Activated CD8-positive, alpha-beta T cell treated with anti-CD3 and anti-CD28 coated beads, Interleukin-2, amount 10 ng/mL, durations not matched to agents 7 days and 5 days (primary cell): ENCODE results near the gene PDZD7. TPM values are rescaled to one million over a fixed set of nuclear protein-coding genes. Genes with fewer than 3 reads are reported as not detected.

Experiments used
- ATAC-seq: fragments of 150-1000 bp; cut with Tn5 transposase; one replicate; pipeline ENCODE4 v1.10.0; 2021; ENCODE audit warnings: moderate library complexity
- CTCF ChIA-PET: fragments of 350-600 bp; sonication (Branson Sonifier 250); formaldehyde crosslinking; loops from one replicate; lab custom pipeline; 2021; ENCODE audit warnings: antibody characterized with exemption; lab: Charles Lee
- POLR2A ChIA-PET: fragments of 350-600 bp; sonication (Branson Sonifier 250); formaldehyde crosslinking; loops from one replicate; lab custom pipeline; 2021; ENCODE audit warnings: antibody characterized with exemption; lab: Charles Lee
- DNase-seq: peaks from one replicate; pipeline ENCODE4 v3.0.0-alpha.2; 2020
- H3K27ac Mint-ChIP-seq: one replicate; pipeline ENCODE4 v1.8.0; 2021; ENCODE audit warnings: mild to moderate bottlenecking, mixed read lengths
- H3K27me3 Mint-ChIP-seq: one replicate; pipeline ENCODE4 v1.8.0; 2021; ENCODE audit warnings: low read depth, mixed read lengths
- H3K36me3 Mint-ChIP-seq: one replicate; pipeline ENCODE4 v1.8.0; 2021; ENCODE audit warnings: low read depth, mixed read lengths
- H3K4me1 Mint-ChIP-seq: one replicate; pipeline ENCODE4 v1.8.0; 2021; ENCODE audit warnings: low read depth, mixed read lengths
- H3K4me3 Mint-ChIP-seq: one replicate; pipeline ENCODE4 v1.8.0; 2021; ENCODE audit warnings: mild to moderate bottlenecking, mixed read lengths
- H3K9me3 Mint-ChIP-seq: one replicate; pipeline ENCODE4 v1.8.0; 2022; ENCODE audit warnings: mixed read lengths; ENCODE audit not compliant: insufficient read depth
- total RNA-seq, 2 experiments: library from RNA; stranded (reverse); gene quantifications; one replicate each; pipeline ENCODE4 v1.2.3, GENCODE V29; 2021

The PDZD7 gene
- total RNA-seq, 2 experiments from 2014 or later: 0.47 to 0.50 TPM

- ChIA-PET POLR2A (interaction anchor here (0.6 to 1.2 kb wide), 2 partner anchors 10 to 720 kb away, joined by 3 read pairs; no protein-coding TSS in a partner anchor), CTCF (interaction anchor here (0.9 to 3.8 kb wide), 8 partner anchors 7 to 44 kb away, joined by 3 to 24 read pairs (median 3); partner anchors contain the start of genes LZTS2, PDZD7 and SFXN3)
- no peak overlapping the region for H3K4me3 Mint-ChIP-seq
- no peaks in the 10 kb centered on the region for H3K27me3 Mint-ChIP-seq
- H3K9me3 Mint-ChIP-seq: no peaks in the 10 kb centered on the region
- no peaks in the 10 kb centered on the region for H3K36me3 Mint-ChIP-seq
- H3K4me1 Mint-ChIP-seq: no peaks in the 10 kb centered on the region
- DNase-seq: no peak
- no peak for ATAC-seq
- no peak overlapping the region for H3K27ac Mint-ChIP-seq
Measured at GRCh38 chr10:101007099-101007711, 23.7 kb downstream of the PDZD7 start.

DNA sequence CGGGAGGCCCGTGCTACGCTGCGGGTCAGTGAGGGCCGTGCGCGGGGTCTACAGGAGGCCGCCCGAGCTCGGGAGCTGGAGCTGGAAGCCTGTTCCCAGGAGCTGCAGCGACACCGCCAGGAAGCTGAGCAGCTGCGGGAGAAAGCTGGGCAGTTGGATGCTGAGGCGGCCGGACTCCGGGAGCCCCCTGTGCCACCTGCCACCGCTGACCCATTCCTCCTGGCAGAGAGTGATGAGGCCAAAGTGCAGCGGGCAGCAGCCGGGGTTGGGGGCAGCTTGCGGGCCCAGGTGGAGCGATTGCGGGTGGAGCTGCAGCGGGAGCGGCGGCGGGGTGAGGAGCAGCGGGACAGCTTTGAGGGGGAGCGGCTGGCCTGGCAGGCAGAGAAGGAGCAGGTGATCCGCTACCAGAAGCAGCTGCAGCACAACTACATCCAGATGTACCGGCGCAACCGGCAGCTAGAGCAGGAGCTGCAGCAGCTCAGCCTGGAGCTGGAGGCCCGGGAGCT is 24.3 kb downstream of the PDZD7 start:
- Mint-ChIP-seq H3K27me3 (no peaks in the 10 kb centered on the region), H3K4me3 (no peak overlapping the region), H3K36me3 (no peaks in the 10 kb centered on the region), H3K9me3 (no peaks in the 10 kb centered on the region), H3K27ac (no peak overlapping the region), H3K4me1 (no peaks in the 10 kb centered on the region)
- DNase-seq: no peak
- POLR2A ChIA-PET: interaction anchor here (0.6 to 1.3 kb wide), 4 partner anchors 9 to 719 kb away, joined by 3 read pairs; no protein-coding TSS in a partner anchor
- ATAC-seq: no peak
- CTCF ChIA-PET: interaction anchor here (1.2 to 3.8 kb wide), 4 partner anchors 8 to 45 kb away, joined by 3 to 24 read pairs (median 10); no protein-coding TSS in a partner anchor

- H3K4me3 Mint-ChIP-seq: no peak overlapping the region
- H3K27ac Mint-ChIP-seq: no peak overlapping the region
- no peak for ATAC-seq
- H3K36me3 Mint-ChIP-seq: no peaks in the 10 kb centered on the region
- no peak for DNase-seq
- H3K27me3 Mint-ChIP-seq: peaks cover 2% of the 10 kb centered on the region
- H3K9me3 Mint-ChIP-seq: no peaks in the 10 kb centered on the region
- POLR2A ChIA-PET: interaction anchor here (1.2 to 1.3 kb wide), 2 partner anchors 9 to 29 kb away, joined by 3 read pairs; no protein-coding TSS in a partner anchor
- peaks cover 2% of the 10 kb centered on the region for H3K4me1 Mint-ChIP-seq
- CTCF ChIA-PET: interaction anchor here (1.5 to 3.8 kb wide), 3 partner anchors 8 to 13 kb away, joined by 5 to 24 read pairs (median 16); no protein-coding TSS in a partner anchor
Measured at GRCh38 chr10:101005869-101006567, 24.9 kb downstream of the PDZD7 start.

DNA sequence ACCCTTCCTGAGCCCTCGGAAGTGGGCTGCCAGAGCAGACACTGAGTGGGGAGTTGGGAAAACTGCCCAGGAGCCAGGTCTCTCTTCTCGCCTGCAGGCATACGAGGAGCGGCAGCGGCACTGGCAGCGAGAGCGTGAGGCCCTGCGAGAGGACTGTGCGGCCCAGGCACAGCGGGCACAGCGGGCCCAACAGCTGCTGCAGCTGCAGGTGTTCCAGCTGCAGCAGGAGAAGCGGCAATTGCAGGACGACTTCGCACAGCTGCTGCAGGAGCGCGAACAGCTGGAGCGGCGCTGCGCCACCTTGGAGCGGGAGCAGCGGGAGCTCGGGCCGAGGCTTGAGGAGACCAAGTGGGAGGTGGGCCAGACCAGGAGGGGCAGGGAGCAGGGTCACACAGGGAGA is 25.6 kb downstream of the PDZD7 start:
- ATAC-seq (no peak), DNase-seq (no peak)
- POLR2A ChIA-PET: interaction anchor here (1.2 to 1.3 kb wide), 2 partner anchors 9 to 29 kb away, joined by 3 read pairs; no protein-coding TSS in a partner anchor
- Mint-ChIP-seq H3K36me3 (no peaks in the 10 kb centered on the region), H3K27ac (no peak overlapping the region), H3K9me3 (no peaks in the 10 kb centered on the region), H3K4me3 (no peak overlapping the region), H3K4me1 (peaks cover 4% of the 10 kb centered on the region), H3K27me3 (peaks cover 3% of the 10 kb centered on the region)
- CTCF ChIA-PET: interaction anchor here (1.4 to 1.5 kb wide), 2 partner anchors 9 to 12 kb away, joined by 5 to 6 read pairs; no protein-coding TSS in a partner anchor

GRCh38 chr10:101003639-101004206 is 27.2 kb downstream of the PDZD7 start:
- DNase-seq (no peak), ATAC-seq (no peak)
- peaks cover 3% of the 10 kb centered on the region for H3K27me3 Mint-ChIP-seq
- ChIA-PET CTCF (interaction anchor here (1.1 to 10.1 kb wide), 3 partner anchors 8 to 15 kb away, joined by 4 to 154 read pairs (median 4); no protein-coding TSS in a partner anchor), POLR2A (no interaction called here)
- no peak overlapping the region for H3K4me3 Mint-ChIP-seq
- no peak overlapping the region for H3K27ac Mint-ChIP-seq
- H3K9me3 Mint-ChIP-seq: no peaks in the 10 kb centered on the region
- no peaks in the 10 kb centered on the region for H3K36me3 Mint-ChIP-seq
- peaks cover 7% of the 10 kb centered on the region for H3K4me1 Mint-ChIP-seq

- H3K27me3 Mint-ChIP-seq: peaks cover 3% of the 10 kb centered on the region
- ATAC-seq: no peak
- no peaks in the 10 kb centered on the region for H3K36me3 Mint-ChIP-seq
- POLR2A ChIA-PET: no interaction called here
- peaks cover 15% of the 10 kb centered on the region for H3K4me1 Mint-ChIP-seq
- H3K9me3 Mint-ChIP-seq: no peaks in the 10 kb centered on the region
- no peak overlapping the region for H3K4me3 Mint-ChIP-seq
- CTCF ChIA-PET: interaction anchor here (1.3 to 10.1 kb wide), 3 partner anchors 10 to 28 kb away, joined by 3 to 154 read pairs (median 4); partner anchors contain the start of genes PDZD7 and SFXN3
- DNase-seq: no peak
- no peak overlapping the region for H3K27ac Mint-ChIP-seq
Measured at GRCh38 chr10:101002456-101002855, 28.5 kb downstream of the PDZD7 start.

DNA sequence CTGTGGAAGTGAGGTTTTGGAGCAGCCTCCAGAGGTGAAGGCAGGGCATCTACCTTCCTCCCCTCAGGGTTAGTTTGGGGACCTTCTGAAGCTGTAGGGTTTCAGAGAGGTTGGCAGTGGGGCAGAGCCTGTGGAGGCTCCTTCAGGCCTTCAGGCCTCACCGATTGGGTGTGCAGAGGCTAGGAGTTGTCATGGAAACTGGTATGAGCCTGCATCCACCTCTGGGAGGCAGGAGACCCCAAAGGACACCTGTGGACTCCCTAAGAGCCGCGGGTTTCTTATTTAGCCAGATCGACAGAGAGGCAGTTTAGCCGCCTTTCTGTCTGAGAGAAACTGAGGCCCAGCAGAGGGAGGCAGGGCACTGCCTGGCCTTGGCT is 29.3 kb downstream of the PDZD7 start:
- no peaks in the 10 kb centered on the region for H3K36me3 Mint-ChIP-seq
- peaks cover 16% of the 10 kb centered on the region for H3K4me1 Mint-ChIP-seq
- ATAC-seq (no peak), DNase-seq (no peak)
- no peaks in the 10 kb centered on the region for H3K9me3 Mint-ChIP-seq
- ChIA-PET POLR2A (no interaction called here), CTCF (interaction anchor here (10.1 kb wide), 1 partner anchor 15 kb away, joined by 154 read pairs; no protein-coding TSS in a partner anchor)
- H3K27me3 Mint-ChIP-seq: peaks cover 3% of the 10 kb centered on the region
- H3K4me3 Mint-ChIP-seq: no peak overlapping the region
- no peak overlapping the region for H3K27ac Mint-ChIP-seq

DNA sequence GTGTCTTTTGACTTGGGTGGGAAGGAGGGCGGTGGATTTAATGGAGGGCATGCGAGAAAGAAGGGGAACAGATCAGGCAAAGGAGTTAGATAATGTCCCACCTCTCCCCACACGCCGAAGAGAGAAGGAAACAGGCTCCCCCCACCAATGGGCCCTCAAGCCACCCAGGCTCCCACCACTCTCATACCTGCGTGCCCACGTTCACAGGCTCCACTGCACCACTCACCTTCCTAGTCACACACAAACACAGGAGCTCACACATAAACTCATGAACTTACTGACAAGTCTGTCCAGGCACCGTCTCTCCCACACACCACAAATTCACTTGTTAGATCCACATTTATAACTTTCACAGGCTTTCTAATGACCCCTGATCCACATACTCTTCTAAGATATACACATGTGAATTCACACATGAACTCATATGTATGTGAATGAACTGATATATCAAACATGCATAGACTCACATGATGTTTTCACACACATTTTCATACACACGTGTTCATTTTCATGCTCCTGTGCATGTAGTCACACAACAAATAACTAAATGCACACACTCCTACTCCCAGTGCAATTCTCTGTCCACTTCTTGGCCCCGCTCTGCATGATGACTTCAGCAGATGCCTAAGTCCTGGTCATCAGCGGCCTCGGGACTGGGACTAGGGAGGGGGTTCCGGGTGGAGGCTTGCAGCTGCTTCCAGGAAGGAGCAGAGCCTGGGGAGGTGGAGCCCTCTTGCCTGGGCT is 29.8 kb downstream of the PDZD7 start:
- Mint-ChIP-seq H3K9me3 (no peaks in the 10 kb centered on the region), H3K36me3 (no peaks in the 10 kb centered on the region), H3K4me3 (peak overlapping the region; percentile 37), H3K27ac (peak overlapping the region; percentile 17), H3K4me1 (peaks cover 22% of the 10 kb centered on the region), H3K27me3 (peaks cover 3% of the 10 kb centered on the region)
- POLR2A ChIA-PET: no interaction called here
- CTCF ChIA-PET: interaction anchor here (10.1 kb wide), 1 partner anchor 16 kb away, joined by 154 read pairs; no protein-coding TSS in a partner anchor
- DNase-seq (no peak), ATAC-seq (no peak)

GRCh38 chr10:101000127-101000914 is 30.6 kb downstream of the PDZD7 start:
- peak overlapping the region; percentile 56 for H3K4me3 Mint-ChIP-seq
- peaks cover 3% of the 10 kb centered on the region for H3K27me3 Mint-ChIP-seq
- H3K4me1 Mint-ChIP-seq: peaks cover 25% of the 10 kb centered on the region
- POLR2A ChIA-PET: no interaction called here
- DNase-seq: no peak
- H3K36me3 Mint-ChIP-seq: no peaks in the 10 kb centered on the region
- CTCF ChIA-PET: interaction anchor here (1.5 to 10.1 kb wide), 3 partner anchors 12 to 43 kb away, joined by 4 to 154 read pairs (median 5); no protein-coding TSS in a partner anchor
- no peak overlapping the region for H3K27ac Mint-ChIP-seq
- no peaks in the 10 kb centered on the region for H3K9me3 Mint-ChIP-seq
- no peak for ATAC-seq

GRCh38 chr10:100999742-101000126 is 31.2 kb downstream of the PDZD7 start, which contains the start of gene LZTS2:
Gene LZTS2 (plus strand): TSS chr10:100999808. CDS start chr10:101002539, 2,731 bp downstream.
- Mint-ChIP-seq H3K4me3 (peak within 1 kb of the TSS; percentile 75), H3K36me3 (peaks cover under 1% of the 10 kb centered on the region), H3K27ac (peak within 1 kb of the TSS; percentile 86), H3K27me3 (peaks cover 3% of the 10 kb centered on the region), H3K9me3 (no peaks in the 10 kb centered on the region), H3K4me1 (peaks cover 25% of the 10 kb centered on the region)
- ATAC-seq: peak; percentile 15
- POLR2A ChIA-PET: no interaction called here
- CTCF ChIA-PET: interaction anchor here (0.6 to 10.1 kb wide), 8 partner anchors 8 to 50 kb away, joined by 3 to 154 read pairs (median 4); partner anchors contain the start of genes MRPL43 and TWNK
- no peak for DNase-seq
